Measurements from ENCODE around the gene ZMYND8. TPM values are rescaled to one million over a fixed set of nuclear protein-coding genes. Genes with fewer than 3 reads are reported as not detected.
"Not testable (repeated sequence)": the region's sequence is repeated elsewhere in the genome, so short reads cannot be mapped to it uniquely, and the experiment has no call there.

Gene ZMYND8
- total and polyA plus RNA-seq, 2 of the 8 experiments (the other 6 are each of a cell fraction or from before 2014, with no cell fraction given) = 50.5 to 163 TPM

DNA sequence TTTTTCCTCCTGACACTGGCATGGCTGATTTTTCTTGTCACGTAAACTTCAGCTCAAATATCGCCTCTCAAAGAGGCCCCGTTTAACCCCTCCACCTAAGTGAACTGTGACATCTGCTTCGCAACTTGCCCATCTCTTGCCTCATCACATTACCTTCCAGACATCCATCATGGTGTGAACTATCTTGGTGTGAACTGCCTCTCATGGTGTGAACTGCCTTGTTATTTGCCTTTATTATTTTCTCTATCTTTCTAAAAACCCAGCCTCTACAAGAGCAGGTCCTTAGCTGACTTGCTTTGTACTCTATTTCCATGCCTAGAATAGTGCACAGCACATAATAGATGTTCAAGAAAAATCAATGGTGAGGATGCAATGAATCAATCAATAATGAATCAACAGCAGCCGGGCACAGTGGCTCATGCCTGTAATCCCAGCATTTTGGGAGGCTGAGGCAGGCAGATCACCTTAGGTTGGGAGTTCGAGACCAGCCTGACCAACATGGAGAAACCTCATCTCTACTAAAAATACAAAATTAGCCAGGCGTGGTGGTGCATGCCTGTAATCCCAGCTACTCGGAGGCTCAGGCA lies 95.9 kb downstream of the ZMYND8 start:
- Histone ChIP-seq H3K36me3 (ENCODE audit: control insufficient read depth in 2 of 4, insufficient read depth in 4 of 4, low read length in 3 of 4) (peaks cover 15 to 76% (median 56%) of the 10 kb centered on the region in 4 experiments; a peak in 7 of 8 replicates), H3K79me2 (ENCODE audit: control insufficient read depth in 1 of 2, insufficient read depth in 2 of 2, low read length in 2 of 2) (peaks cover 0 to 73% of the 10 kb centered on the region in 2 experiments; a peak in 2 of 4 replicates)
- H2BK5ac ChIP-seq (ENCODE audit: low read depth, low read length); H4K91ac ChIP-seq (replicated peaks; ENCODE audit: insufficient read length, low read length); H3K4me2 ChIP-seq (ENCODE audit: insufficient read depth in 1 of 2, low read depth in 2 of 2, low read length in 2 of 2); H3K56ac ChIP-seq (replicated peaks; ENCODE audit: insufficient read length, low read depth, low read length); H3K9ac ChIP-seq (replicated peaks in 1 of 4; ENCODE audit: extremely low read depth in 1 of 4, low read depth in 3 of 4, low read length in 3 of 4); H3K23ac ChIP-seq (ENCODE audit: insufficient read length); H3K23me2 ChIP-seq (ENCODE audit: low read depth, low read length); FAIRE-seq; H2AFZ ChIP-seq (ENCODE audit: low read length); H2BK15ac ChIP-seq (ENCODE audit: low read length); H3K4ac ChIP-seq (replicated peaks; ENCODE audit: insufficient read length, low read depth, low read length); H3K14ac ChIP-seq (ENCODE audit: insufficient read length); H2BK12ac ChIP-seq (ENCODE audit: low read depth, low read length); H2AK5ac ChIP-seq (ENCODE audit: low read depth, low read length); H3K27ac ChIP-seq (ENCODE audit: low read depth, low read length); H3K4me1 ChIP-seq (replicated peaks in 1 of 4; ENCODE audit: control insufficient read depth in 3 of 4, insufficient read depth in 4 of 4, low read length in 3 of 4); H3K9me3 ChIP-seq (ENCODE audit: insufficient read depth in 2 of 2, low read depth in 1 of 2, low read length in 1 of 2); H3K4me3 ChIP-seq (ENCODE audit: extremely low read depth in 1 of 4, insufficient read depth in 2 of 4, low read depth in 3 of 4, low read length in 4 of 4); DNase-seq (ENCODE audit: low read depth in 1 of 2, low spot score in 2 of 2); H3K79me1 ChIP-seq (ENCODE audit: low read depth, low read length); H4K5ac ChIP-seq (ENCODE audit: insufficient read length, low read depth, low read length); H2BK120ac ChIP-seq (replicated peaks; ENCODE audit: low read depth, low read length); H2BK20ac ChIP-seq (ENCODE audit: low read length); H3K27me3 ChIP-seq (replicated peaks in 1 of 4; ENCODE audit: control insufficient read depth in 3 of 4, extremely low read depth in 1 of 4, insufficient read depth in 3 of 4, low read length in 3 of 4); H4K20me1 ChIP-seq (replicated peaks in 1 of 2; ENCODE audit: control insufficient read depth in 1 of 2, insufficient read depth in 2 of 2, low read length in 2 of 2); H3K18ac ChIP-seq (ENCODE audit: extremely low read depth, low read length); POLR2A ChIA-PET (ENCODE audit: partially characterized antibody); H4K8ac ChIP-seq (ENCODE audit: extremely low read depth, insufficient read depth, low read length): not testable (repeated sequence)
- TF ChIP-seq BACH1 (IDR thresholded peaks at IDR 0.05; ENCODE audit: low read length) = peak; percentile 77
- 91% methylated on average over 8 of the region's 8 CpGs; no CpG with 5 or more reads in 1 of the 2 experiments for WGBS, 2 experiments (ENCODE audit: extremely low coverage in 1 of 2, insufficient coverage in 1 of 2, insufficient read length in 1 of 2, insufficient replicate concordance in 2 of 2, low coverage in 1 of 2, low lambda C conversion rate in 2 of 2, missing lambda C conversion rate in 1 of 2)
- CTCF ChIA-PET (ENCODE audit: partially characterized antibody) = interaction anchor here (1.1 to 2.1 kb wide), 2 partner anchors 12 to 54 kb away, joined by 3 to 8 read pairs; no protein-coding TSS in a partner anchor

Measured in H1 (cell line).